HG02840 (cell line): ENCODE measurements around the gene WNT8B.

Source experiments
- ATAC-seq: cut with Tn5 transposase; IDR thresholded peaks from one replicate; pipeline ENCODE4 v1.9.1; 2021; ENCODE audit warnings: mild to moderate bottlenecking, moderate library complexity, moderate number of reproducible peaks; ENCODE audit not compliant: unreplicated experiment, low FRiP score

The WNT8B gene

GRCh38 chr10:100462709-100463108 lies at the start of gene WNT8B:
TSS of gene WNT8B (plus strand) at chr10:100463009. CDS start at chr10:100463169, 160 bp downstream.
- no peak for ATAC-seq

- ATAC-seq, result no peak
Observed at GRCh38 chr10:100413173-100413572, 49.6 kb upstream of the WNT8B start.

DNA sequence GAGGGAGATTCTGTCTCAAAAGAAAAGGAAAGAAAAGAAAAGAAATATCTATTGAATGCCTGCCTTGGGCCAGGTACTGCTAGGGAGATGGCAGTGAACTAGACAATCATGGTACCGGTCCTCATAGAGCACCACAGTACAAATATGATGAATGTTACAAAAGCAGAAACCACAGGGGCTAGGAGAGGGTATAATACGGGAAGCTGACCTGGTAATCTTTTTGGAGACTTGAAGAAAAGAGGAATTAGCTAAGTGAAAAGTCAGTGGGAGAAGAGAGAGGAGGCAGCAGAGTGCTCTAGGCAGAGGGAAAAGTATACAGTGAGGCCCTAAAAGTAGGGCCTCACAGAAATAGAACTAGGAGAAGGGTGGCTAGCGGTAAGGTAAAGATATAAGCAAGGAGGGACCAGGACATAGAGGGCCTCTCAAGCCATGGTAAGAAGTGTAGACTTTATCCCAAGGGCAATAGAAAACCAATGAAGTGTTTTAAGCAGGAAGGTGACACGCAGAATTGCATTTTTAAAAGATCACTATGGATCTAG lies 42.8 kb upstream of the WNT8B start:
- ATAC-seq, result no peak

- ATAC-seq, result no peak
Observed at GRCh38 chr10:100427374-100427773, 35.4 kb upstream of the WNT8B start.

DNA sequence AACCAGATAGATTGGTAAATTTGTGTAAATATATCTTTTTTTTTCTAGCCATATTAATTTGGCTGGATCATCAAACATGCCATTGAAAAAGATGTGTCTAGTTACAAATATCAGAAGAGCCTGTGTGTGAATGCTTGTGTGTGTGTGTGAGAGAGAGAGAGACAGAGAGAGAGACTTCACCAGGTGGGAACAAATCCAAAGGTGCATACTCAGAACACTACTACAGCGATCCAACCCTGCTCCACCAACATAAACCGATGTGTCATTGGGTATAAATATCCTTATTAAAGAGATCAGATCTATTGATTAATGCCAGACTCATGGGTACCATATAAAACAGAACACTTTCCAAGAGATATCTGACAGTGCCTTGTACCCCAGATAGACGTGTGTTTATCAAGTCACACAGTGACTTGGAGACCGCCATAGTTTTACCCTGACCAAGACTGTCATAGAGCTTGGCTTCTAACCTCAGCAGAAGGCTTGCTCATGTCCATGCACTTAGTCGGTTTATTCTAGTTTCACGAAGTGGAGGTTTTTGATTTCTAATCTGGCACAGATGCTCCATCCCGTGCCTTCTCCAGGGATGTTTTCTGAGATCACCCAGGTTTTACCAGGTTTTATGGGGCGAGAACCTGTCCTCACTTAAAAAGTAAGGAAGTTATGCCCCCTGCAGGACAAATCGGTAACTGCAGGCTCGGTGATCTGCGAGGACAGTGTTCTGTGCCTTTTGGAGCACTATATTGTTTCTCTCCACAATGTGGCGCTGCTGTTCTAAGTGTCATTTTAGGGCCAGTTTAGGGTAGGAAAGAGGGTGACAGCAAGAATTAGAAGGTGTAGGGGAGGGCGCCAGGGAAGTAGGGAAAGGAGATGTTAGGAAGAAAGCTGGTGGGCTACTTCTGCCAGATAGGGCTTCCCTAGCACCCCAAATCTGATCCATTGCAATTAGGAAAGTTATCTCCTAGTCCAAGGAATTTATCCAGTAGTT lies 29.3 kb upstream of the WNT8B start:
- peak; percentile 71 for ATAC-seq

DNA sequence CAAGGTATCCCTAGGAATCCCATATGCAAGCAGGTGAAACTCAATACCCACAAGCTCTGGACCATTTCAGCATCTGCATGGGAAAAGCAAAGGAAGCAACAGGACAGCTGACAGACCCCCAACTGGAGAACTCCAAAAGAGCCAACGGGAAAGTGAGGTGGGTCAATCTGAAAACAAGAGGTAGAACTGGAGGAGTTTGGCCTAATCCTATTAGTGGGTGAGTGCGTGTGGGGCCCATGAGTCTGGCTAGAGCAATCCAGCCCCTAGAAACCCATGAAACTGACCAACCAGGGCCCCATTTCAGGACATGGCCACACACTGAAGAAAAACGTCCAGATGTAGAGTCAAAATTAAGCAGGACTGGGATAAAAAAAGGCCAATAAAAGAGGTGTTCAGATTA lies 26.6 kb upstream of the WNT8B start:
- ATAC-seq, result no peak

GRCh38 chr10:100438674-100439315 lies 24.0 kb upstream of the WNT8B start:
- no peak for ATAC-seq

DNA sequence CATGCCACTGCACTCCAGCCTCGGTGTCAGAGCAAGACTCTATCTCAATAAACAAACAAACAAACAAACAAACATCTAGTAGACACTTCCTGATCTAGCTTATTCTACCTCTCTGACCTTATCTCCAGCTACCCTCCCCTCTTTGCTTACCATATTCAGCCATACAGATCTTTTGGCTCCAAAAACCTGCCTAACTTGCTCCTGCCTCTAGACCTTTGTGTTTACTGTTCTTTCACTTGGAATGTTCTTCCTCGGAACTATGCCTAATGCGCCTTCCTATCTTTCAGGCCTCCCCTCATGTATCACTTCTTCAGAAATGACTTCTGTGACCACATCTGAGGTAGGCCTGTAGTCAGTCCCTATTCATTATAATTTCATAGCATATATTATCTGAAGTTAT lies 20.3 kb upstream of the WNT8B start:
- ATAC-seq, result no peak

- no peak for ATAC-seq
Observed at GRCh38 chr10:100446130-100446761, 16.6 kb upstream of the WNT8B start.

DNA sequence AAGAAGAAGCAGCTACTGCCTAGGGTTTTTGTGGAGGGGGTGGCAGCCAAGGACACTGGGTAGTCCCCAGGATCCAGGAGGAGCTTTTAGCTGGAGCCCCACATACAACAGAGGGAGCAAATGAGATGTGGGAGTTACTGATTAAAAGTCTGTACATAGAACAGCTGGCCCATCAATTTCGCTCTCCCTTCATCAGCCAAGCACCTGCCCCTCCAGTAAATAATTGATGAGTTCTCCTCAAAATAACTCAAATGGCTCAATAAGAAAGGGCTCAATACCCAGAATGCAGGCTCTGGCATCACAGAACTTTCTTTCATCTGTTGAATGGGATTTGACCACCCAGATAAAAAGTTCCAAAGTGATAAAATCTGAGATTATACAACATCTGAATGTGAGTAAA lies 15.1 kb upstream of the WNT8B start:
- no peak for ATAC-seq

DNA sequence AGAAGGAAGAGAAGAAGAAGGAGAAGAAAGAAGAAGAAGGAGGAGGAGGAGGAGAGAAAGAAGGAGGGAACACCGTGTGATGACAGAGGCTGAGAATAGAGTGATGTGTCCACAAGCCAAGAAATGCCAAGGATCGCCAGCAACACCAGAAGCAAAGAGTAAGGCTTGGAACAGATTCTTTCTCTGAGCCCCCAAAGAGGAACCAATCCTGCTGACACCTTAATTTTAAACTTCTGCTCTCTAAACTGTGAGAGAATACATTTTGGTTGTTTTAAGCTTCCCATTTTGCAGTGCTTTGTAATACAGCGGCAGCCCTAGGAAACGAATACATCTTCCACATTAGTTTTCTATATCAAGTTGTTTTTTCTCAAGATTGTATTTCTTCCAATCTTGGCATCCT lies 13.9 kb upstream of the WNT8B start:
- no peak for ATAC-seq

DNA sequence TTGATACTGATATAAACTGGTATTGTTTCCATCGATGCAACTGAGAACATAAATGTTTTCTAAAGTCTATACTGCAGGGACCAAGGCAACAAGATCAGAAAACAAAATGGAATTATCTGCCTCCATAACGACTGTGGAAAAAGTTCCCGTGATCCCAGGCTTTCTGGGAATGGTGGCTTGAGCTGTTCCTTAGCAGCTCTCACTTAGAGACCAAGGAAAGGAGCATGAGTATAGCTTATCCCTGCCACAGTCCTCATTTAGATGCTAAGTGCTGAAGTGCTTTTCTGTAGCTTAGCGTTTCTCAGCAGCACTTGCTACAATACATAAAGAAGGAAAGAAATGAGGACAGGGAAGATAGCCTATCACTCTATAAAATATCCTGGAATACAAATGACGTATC lies 5.5 kb downstream of the WNT8B start:
- no peak for ATAC-seq

- no peak for ATAC-seq
Observed at GRCh38 chr10:100468978-100469377, 6.2 kb downstream of the WNT8B start.

DNA sequence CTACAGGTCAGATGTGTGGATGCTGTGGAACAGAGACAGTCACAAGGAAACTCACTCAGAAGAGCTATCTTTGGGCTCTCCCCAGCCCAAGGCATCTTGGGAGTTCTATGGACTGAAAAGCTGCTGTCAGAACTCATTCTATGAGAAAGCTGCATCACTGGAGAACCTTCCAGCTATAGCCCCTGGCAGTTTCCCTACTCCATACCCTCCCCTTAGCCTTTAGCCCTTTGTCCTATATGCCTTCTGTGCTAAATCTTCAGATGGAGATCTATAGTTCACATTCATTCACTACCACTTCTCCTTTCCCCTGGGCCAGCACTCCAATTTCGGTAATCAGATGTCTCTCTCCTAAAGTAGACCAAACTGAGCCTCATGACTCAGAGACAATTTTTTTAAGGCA lies 6.9 kb downstream of the WNT8B start:
- no peak for ATAC-seq

GRCh38 chr10:100470367-100470766 lies 7.6 kb downstream of the WNT8B start:
- no peak for ATAC-seq

GRCh38 chr10:100477970-100478369 lies 15.2 kb downstream of the WNT8B start:
- ATAC-seq, result no peak

GRCh38 chr10:100479037-100479436 lies 16.2 kb downstream of the WNT8B start:
- ATAC-seq, result no peak

- ATAC-seq, result no peak
Observed at GRCh38 chr10:100480002-100480401, 17.2 kb downstream of the WNT8B start.

DNA sequence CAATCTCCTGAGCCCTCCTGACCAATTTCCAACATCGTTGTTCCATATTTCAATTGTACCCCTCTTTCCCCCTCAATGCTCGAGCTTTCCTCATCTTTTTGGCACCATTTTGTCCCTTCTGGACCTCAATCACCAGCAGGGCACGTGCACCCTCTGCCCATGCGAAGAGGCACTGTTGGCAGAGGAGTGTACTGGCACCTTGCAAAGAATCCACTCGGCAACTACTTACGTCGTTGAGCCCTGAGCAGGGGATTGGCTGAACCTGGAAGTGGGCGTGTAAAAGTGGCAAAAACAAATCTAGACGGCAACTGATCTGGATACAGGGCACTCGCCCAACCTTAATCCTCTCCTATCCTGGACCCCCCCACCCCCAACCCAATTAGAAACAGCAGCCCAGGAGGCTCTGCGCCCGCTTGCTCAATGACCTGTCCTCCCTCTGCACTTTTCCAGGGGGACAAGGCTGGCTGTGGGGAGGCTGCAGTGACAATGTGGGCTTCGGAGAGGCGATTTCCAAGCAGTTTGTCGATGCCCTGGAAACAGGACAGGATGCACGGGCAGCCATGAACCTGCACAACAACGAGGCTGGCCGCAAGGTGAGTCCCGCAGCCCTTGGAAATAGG lies 18.8 kb downstream of the WNT8B start:
- peak; percentile 83 for ATAC-seq

- no peak for ATAC-seq
Observed at GRCh38 chr10:100482181-100482833, 19.5 kb downstream of the WNT8B start.
